Activated CD4-positive, alpha-beta T cell treated with anti-CD3 and anti-CD28 coated beads for 24 hours (primary cell): Measurements from ENCODE around the gene HDAC3.
"Not testable (repeated sequence)": the region's sequence is repeated elsewhere in the genome, so short reads cannot be mapped to it uniquely, and the experiment has no call there.

ENCODE experiments used
- DNase-seq, 2 donors: peaks; one replicate each; pipeline ENCODE4 v3.0.0-alpha.2; 2020; ENCODE audit warnings: low read depth in 2 of 2

The HDAC3 gene

DNA sequence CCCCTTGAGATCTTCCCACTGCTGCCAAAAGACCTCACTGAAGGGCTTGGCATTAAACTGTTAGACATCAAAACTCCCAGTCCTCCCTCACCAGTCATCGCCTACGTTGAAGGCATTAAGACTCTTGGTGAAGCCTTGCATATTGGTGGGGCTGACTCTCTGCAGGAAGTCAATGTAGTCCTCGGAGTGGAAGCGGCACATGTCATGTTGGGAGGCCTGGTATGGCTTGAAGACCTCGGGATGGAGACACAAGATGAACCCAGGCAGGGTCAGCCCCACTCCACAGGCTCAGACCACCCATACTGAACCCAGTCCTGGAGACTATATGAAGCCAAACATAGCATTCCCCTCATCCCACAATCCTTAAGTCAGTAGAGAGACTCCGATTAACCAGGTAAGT lies 1.9 kb downstream of the HDAC3 start:
- no peak for DNase-seq

DNA sequence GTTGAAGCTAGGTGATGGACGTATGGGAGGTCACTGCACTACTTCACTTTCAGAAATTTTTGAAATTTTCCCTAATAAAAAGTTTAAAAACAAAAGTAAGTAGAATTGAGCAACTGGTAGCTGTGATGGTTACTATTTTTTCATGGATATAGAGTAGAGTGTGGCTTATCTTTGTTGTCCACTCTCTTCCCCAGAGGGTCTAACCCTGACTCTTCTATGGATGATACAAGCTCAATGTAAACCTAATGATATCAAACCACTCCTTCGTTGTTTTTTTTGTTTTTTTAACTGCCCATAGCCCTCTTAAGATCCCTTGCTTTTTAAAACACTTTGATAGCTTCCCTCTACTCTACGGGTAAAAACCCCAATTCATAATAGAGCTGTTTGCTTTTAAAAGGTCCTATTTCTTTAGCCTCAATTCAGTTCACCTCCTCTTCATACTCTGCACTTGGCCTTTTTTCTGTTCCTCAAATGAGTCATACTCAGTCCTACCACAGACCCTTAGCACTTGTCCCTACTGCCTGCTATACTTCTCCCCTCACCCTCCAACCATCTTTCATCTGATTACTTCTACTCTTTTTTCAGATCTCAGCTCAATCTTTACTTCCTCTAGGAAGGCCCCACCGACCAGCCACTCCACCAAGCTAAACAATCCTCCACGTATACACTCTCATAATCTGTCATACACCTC lies 2.6 kb downstream of the HDAC3 start:
- no peak for DNase-seq

GRCh38 chr5:141632650-141633049 lies 4.0 kb downstream of the HDAC3 start:
- DNase-seq: no peak

DNA sequence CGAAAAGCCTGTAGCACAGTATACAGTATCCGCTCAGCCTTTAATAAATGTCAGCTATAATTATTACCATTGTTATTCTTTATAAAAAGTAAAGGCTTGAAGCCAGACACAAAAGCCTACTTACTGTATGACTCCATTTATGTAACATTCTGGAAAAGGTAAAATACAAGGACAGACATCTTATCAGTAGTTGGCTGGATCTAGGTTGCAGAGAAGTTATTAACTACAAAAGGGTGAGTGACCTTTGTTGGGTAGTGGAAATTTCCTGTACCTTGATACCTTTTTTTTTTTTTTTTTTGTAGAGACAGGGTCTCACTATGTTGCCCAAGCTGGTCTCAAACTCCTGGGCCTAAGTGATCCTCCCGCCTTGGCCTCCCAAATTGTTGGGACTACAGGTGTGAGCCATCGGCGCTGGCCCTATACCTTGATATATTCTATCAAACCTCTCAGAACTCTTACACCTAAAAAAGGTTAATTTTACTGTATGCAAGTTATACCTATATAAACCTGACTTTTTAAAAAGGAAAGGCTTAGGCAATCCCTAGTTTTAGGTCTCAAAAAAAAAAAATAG lies 6.0 kb downstream of the HDAC3 start:
- no peak for DNase-seq

GRCh38 chr5:141628175-141628788 lies 8.4 kb downstream of the HDAC3 start:
- DNase-seq: no peak

DNA sequence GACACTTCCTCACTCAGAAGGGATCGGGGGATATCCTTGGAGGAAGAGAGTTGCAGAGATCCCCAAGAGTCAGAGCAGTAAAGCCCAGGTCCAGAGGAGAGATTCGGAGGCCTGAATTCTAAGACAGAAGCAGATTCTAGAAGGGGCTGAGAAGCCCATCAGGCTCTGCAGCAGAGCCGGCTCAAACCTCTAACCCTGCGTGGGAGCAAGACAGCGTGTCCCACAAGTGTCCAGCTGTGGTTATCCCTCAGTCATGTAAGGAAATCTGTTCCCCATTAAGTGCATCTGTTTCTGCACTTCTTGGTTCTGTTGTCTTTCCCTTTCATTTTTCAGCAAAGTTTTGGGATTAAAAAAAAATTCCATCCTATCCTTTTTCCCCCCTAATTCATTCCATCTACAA lies 13.0 kb downstream of the HDAC3 start:
- no peak for DNase-seq

DNA sequence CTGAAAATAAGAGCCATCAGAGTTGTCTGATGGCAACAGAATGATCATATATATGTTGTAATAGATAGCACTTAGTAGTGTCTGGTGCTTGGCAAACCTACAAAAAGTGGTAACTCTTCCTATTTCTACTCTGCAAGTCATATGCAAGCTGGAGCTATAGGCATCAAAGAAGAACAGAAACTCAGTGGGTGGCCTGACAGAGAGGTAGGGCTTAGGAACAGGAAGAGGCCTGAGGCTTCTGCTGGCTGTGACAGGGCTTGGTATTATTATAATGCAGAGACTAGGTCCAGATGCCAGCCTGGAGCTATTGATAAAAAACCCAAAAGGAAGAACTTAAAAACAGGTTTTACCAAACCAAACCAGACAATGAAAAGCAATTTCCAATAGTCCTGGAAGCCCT lies 13.5 kb downstream of the HDAC3 start:
- no peak for DNase-seq

- DNase-seq: peak; percentile 99
Observed at GRCh38 chr5:141618804-141619554, 17.7 kb downstream of the HDAC3 start, which contains the start of gene DIAPH1. Gene DIAPH1 (minus strand): TSS chr5:141619000. CDS start chr5:141618914, 86 bp downstream.

DNA sequence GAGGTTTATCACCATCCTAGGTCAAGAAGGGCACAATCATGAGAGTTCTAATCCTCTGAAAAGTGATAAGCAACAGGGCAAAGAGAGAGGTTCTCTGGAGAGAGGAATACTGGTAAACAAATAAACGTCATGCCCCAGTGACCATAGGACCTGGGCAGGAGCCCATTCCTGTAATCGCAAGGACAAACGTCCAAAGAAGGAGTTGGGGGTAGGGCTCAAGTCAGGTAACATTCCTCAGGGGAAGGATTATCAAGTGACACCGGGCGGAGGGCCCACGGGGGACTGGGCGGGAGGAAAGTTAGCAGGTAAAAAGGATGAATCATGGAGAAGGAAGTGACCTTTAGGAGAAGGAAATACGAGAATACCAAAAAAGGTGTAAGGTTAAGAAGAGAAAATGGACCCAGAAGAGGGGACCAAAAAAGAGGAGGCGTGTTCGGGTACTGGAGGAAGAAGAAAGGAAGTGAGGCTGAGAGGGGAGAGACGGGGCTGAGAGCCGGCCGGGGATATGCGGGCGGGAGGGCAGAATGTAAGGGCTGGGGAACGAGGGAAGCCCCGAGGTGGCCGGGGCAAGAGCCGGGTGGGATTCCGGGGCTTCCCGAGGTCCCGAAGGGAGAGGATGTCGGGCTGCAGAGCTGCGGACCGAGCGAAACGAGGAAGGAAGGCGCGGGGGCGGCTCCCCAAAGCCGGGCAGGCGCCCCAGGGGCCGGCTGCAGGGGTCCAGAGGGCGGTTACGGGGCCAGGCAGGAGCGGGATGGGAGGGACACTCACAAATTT lies 18.4 kb downstream of the HDAC3 start:
- DNase-seq: peak; percentile 42 to 49

GRCh38 chr5:141617682-141618029 lies 19.0 kb downstream of the HDAC3 start:
- DNase-seq: no peak

DNA sequence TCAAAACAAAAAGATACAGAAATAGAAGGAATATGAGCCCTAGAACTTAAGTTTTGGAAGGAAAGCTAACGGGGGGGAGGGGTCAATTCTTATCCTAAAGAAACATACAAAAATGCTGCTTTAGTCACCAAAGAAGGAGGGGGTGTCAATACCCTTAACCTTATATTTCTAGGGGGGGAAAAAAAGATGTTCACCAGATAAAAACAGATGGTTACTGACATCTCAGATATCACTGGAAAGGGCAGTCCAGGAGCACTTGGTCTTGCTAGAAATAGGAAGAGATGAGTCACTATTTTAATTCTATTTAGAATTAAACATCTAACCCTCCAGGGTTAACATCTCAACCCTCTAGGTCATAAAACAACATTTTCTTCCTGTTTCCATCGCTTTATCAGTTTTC lies 19.5 kb downstream of the HDAC3 start:
- no peak for DNase-seq

GRCh38 chr5:141615991-141616720 lies 20.5 kb downstream of the HDAC3 start:
- no peak for DNase-seq

- no peak for DNase-seq
Observed at GRCh38 chr5:141613344-141613743, 23.3 kb downstream of the HDAC3 start.

DNA sequence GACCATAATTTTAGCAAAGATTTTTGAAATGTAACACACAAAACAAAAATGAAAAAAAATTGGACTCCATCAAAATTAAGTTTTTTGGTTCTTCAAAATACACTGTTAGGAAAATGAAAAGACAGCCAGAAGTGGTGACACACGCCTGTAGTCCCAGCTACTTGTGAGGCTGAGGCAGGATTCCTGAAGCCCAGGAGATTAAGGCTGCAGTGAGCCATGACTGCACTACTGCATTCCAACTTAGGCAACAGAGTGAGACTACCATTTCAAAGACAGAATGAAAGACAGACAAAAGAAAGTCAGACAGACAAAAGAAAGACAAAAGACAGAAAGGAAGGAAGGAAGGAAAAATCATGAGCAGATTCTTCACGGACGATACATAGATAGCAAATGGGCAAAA lies 25.4 kb downstream of the HDAC3 start:
- no peak for DNase-seq

DNA sequence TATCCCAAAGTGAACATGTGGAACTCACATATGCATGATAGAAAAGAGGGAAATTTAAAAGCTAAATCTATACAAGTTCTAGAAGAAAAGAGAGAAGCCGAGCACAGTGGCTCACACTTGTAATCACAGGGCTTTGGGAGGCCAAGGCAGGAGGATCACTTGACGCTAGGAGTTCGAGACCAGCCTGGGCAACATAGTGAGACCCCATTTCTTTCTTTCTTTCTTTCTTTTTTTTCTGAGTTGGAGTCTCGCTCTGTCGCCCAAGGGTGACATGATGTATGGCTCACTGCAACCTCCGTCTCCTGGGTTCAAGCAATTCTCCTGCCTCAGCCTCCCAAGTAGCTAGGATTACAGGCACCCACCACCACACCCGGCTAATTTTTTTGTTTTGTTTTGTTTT lies 26.7 kb downstream of the HDAC3 start:
- not testable (repeated sequence) for DNase-seq

DNA sequence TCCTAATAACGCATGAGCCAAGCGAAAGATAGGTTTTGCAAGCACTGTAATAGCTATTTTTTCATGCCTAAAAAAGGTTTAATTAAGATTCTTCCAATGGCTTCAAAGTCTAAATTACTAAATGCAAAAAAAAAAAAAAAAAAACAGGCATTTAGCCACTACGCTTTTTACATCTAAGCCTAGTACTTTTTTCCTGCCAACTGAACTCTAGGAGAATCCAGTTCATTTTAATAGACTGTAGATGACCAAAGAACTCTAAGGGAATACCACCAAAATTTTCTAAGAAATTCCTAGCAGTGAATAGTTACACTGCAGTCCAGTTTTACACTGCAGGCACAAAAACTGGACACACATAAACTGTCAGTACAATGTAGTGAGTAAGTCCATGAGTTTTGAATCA lies 27.6 kb downstream of the HDAC3 start:
- no peak for DNase-seq

DNA sequence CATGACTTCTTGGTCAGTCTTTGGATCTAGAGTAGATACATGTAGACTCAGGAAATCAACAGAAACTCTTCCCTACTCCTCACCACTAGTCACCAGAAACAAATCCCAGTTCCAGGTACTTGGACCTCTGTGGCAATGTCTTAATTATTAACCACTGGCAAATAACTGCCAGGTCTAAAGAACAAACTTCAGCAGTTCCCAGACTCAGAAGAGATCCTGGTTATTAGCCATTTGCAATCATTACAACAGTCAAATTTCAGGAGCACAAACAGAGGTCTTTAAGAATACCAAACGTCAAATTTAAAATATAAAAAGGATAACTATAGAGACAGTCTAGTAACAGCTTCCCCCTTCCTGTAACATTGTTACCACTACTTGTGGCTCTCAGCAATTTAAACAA lies 28.1 kb downstream of the HDAC3 start:
- DNase-seq: no peak

DNA sequence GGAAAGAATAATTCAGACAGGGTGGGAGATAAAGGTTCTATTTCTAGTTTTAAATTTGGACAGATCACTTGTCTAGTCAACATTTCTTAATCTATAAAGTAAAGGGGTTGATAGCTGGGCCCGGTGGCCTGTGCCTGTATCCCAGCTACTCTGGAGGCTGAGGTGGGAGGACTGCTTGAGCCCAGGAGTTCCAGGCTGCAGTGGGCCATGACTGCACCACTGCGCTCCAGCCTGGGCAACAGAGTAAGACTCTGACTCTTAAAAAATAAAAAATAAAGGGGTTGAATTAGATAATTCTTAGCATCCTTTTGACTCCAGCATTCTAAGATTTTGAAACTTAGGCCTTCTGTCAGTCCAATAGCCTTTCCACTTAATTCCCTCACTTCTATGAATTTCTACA lies 28.6 kb downstream of the HDAC3 start:
- no peak for DNase-seq

DNA sequence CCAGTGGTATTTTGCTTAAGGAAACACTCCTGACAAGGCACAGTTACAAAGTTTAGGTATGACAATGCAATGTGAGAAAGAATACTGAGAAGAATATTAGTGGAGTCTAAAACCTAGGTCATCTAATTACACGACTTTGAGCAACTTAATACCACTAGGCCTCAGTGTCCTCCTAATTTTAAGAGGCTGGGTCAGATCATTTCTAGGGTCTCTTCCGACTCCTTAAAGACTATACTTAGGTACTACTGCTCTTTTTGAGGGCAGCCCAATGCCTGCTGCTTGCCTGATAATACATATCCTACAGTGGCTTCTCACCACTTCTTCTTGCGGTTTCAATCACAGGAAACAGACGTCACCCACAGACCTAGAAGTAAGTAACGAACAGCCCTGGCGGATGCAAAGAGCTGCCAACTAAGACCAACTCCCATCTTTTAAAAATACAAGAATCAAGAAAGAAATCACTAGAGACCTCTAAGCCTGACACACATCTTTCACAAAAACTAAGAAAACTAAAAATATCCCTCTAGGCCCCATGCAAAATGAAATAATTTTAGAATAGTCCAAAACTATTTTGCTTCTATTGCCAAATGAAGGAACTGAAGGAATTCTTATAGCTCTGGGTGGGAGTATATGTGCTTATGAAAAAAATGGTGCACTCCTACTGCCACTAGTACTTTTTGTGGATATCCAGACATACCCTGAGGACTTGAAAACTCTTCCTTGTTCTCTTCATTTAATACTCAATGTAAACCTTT lies 30.9 kb downstream of the HDAC3 start:
- DNase-seq: peak; percentile 24 to 46

GRCh38 chr5:141603923-141604717 lies 32.5 kb downstream of the HDAC3 start:
- no peak for DNase-seq
